G401.6 (cell line): ENCODE results near the gene KCP.

Experiments used
- FAIRE-seq: peaks from 2 replicates; lab custom pipeline; 2012; peaks lifted over from hg19 to GRCh38; lab: Jason Lieb, UNC

Gene KCP

DNA sequence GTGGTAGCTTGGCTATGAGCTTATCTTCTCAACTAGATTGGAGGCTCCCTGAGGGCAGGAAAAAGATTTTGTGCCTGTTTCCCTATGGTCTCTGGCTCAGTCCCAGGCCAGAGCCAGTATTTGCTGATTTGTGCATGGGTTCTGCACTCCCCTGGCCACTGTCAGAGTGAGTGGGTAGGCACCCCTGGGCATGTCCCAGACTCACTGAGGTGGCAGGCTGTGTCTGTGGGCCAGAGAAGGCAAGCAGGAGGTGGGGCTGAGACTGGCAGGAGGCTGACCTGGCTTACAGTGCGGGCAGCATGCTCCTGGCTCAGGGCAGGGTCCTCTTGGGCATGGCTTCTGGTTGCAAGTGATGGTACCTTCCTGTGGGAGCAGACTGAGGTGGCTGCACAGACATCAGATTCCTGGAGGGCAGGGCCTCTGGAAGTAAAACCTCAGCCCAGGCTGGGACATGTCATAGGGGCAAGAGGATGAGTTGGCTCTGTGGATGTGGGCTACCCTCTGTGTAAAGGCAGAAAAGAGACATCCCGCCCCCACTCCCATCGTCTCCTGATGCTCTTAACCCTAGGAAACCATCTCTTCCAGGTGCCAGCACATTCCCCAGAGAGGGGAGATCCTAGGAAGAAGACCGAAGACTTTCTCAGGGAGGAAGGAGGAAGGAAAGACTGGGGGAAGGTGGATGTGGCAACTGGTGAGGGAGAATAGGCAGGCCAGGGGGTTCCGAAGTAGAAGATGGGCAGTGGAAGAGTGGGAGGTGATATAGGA, 4.3 kb downstream of the KCP start:
- no peak for FAIRE-seq

DNA sequence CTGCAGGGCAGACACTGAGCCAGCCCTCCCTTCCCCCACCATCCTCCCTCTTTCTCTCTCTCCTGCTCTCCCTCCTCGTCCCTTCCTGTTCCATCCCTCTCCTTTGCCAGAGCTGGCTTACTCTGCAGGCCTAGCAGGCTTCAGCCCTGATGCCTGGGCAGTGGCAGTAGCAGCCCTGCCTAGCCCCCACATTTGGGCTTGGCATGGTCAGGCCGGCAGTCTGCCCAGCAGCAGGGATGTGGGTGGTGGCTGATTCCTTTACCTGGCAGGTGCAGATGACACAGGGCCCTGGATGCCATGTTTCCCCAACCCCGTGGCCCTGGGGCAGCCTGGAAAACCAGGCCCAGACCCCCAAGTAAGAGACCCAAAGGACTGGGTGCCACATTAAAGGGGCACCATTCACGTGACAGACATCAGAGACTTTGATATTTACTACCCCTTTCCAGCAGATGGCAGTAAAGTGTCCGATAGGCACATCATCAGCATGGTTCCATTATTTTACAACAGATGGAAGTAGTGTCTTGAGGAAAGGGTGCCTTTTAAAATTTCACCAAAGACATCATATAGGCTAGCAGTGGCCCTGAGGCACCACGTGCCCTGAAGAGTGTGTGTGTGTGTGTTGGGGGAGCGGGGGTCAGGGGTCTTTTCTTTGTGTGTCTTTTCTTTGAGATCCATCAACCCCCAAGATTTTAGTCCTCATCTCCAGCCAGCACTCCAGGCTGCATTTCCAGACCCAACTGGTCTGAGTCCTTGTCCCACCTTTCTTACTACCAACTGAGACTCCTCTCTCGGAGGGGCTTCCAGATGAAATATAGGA, 5.9 kb downstream of the KCP start:
- no peak for FAIRE-seq

DNA sequence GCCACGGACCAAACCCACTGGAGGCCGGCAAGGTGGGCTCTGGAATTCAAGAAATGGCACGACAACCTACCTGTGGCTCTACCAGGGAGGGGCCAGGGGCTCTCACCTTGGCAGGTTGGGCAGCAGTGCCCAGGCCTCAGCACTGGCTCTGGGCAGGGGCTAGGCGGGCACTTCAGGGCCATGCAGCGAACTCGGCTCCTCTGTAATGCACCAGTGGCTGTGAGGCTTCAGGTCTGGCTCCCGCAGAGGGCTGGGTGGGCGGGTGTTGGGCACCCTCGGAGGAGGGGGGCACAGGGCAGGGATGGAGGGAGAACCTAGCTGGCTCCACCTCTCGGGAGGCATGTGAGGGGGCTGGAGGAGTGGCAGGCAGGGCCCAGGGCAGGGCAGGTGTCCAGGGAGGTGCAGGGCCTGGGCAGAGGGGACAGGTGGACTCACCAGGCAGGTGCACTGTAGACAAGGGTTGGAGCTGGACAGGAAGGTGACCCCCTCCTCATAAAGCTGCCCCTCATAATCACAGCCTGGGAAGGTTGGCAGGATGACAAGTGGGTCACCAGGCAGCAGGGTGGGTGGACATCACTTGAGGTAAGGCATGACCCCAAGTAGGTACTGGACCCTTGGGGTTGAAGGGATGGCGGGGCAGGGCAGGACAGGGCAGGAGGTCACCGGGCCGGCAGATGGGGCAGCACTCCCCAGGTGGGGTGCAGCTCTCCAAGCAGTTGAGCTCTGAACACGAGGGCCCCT, 6.7 kb downstream of the KCP start:
- no peak for FAIRE-seq

- no peak for FAIRE-seq
Observed at GRCh38 chr7:128902761-128903585, 7.5 kb downstream of the KCP start.

DNA sequence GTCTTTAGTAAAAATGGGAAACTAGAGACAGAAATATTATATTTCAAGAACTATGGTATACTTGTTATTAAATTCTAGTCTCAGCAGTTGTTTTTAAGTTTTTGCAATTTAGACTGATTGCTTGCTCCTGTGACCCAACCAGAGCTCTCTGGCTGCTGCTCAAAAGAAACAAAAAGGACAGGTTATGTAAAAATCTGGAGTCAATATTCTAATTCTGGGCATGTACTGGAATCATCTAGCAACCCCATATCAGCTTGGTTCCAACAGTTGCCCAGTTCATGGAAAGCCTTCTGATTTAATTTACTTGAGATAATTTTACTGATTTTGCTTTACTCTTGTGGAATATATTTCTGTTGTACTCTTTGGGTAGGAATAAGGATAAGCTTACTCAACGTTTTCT, 10.3 kb downstream of the KCP start:
- FAIRE-seq: no peak

GRCh38 chr7:128899392-128899791, 11.1 kb downstream of the KCP start:
- no peak for FAIRE-seq

DNA sequence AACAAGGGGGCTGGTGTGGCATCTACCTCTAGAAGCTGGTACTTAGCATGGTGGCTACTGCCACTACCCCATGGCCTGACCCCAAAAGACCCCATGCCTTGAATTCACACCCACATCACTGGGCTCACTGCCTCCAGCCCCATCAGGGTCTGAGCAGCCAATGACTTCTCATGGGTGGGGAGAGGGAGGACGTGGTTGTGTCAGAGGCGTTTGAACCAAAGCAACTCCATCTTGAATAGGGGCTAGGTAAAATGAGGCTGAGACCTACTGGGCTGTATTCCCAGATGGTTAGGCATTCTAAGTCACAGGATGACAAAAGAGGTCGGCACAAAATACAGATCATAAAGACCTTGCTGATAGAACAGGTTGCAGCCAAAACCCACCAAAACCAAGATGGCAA, 15.2 kb downstream of the KCP start:
- FAIRE-seq: no peak

DNA sequence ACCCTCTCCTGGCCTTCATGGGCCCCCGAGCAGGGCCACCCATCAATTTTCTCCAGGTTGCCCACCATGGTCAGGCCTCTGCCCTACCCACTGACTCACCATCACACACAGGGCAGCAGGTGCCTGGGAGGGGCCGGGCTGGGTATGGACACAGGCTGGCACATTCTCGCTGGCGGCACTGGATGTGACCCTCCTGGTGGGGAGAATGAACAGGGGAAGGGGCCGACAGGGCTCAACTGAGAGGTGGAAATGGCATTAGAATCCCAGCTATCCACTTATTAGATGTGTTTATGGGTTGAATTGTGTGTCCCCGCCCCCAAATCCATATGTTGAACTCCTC, 16.4 kb downstream of the KCP start:
- FAIRE-seq: no peak

DNA sequence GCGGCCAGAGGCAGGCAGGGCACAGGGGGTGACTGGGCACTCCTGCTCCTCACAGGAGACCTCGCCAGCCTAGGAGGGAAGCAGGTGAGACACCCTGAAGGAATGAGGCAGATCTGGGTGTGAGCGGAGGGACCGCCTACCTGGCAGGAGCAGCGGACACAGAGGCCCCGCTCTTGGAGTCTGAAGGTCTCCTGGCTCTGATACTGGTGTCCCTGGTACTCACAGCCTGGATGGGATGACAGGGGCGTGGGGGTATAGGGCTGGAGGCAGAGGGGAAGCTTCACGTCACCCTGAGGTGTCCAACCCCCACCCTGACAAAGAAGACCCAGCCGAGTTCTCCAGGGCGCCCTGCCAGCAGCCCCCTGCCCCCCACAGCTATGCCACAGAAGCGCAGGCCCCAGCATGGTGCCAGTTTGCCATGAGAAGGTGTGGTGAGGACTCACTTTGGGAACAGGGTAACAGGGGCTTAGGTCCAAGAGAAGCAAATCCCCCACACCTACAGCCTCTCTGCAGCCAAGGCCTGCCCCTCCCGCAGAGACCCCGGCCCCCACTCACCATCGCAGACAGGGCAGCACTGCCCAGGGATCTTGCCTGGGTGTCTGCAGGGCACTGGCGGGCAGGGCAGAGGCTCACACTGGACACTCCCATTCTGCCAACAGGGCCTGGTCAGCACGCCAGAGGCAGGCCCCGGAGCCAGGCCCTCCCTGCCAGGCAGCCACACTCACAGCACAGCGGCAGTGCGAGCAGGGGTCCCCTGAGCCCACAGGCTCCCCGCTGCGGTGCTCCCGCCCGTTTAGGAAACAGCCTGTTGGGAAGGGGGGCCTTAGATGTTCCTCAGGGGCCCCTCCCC, 17.0 kb downstream of the KCP start:
- no peak for FAIRE-seq

GRCh38 chr7:128892521-128893250, 17.8 kb downstream of the KCP start:
- no peak for FAIRE-seq

DNA sequence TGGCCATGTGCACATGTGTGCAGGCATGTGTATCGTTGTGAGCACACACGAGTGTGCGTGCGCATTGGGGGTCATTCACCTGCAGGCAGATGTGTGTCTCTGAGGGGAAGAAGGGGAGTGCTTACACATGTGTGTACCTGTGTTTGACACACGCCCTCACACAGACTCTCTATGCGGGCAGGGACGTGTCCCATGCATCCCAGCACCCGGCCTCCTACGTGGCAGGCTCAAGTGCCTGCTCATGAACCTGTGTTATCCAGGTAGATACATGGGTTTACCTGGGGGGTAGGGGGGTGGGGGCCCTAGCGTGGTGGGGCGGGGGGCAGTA, 18.6 kb downstream of the KCP start:
- no peak for FAIRE-seq

- no peak for FAIRE-seq
Observed at GRCh38 chr7:128891110-128891941, 19.2 kb downstream of the KCP start.

GRCh38 chr7:128890306-128891109, 20.0 kb downstream of the KCP start:
- FAIRE-seq: no peak

DNA sequence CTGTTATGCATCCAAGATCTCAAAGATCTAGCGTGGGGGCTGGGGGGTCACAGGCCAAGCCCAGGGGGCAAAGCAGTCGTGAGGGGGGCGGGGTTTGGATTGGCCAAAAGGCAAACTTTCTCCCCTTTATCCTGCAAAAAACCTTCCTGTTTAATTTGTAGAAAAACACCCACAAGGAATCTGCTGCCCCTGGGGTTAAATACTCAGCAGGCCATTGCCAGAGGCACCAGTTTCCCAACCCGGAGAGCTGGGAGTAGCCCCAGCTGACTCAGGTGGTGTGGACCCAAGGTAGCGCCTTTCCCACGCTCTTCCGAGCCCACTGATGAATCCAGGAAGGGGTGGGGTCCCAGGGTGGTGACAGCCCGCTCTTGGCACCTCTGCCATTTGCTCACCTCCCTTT, 21.4 kb downstream of the KCP start:
- FAIRE-seq: no peak

GRCh38 chr7:128888756-128889095, 21.8 kb downstream of the KCP start:
- no peak for FAIRE-seq

- no peak for FAIRE-seq
Observed at GRCh38 chr7:128888039-128888755, 22.3 kb downstream of the KCP start.

GRCh38 chr7:128887169-128888038, 23.1 kb downstream of the KCP start:
- no peak for FAIRE-seq
